HL-60 (cell line): ENCODE data around the gene MOB3A.
"Not testable (repeated sequence)": the region's sequence is repeated elsewhere in the genome, so short reads cannot be mapped to it uniquely, and the experiment has no call there.

ENCODE experiments used
- DNase-seq, 2 experiments: peaks; one replicate each; pipeline ENCODE4 v3.0.0-alpha.2; 2010 to 2020; ENCODE audit warnings: low read depth in 1 of 2, low spot score in 1 of 2
- H3K27ac ChIP-seq: fragments of 250-450 bp; sonication (Bioruptor Pico); replicated peaks from 2 replicates; pipeline ENCODE4 v1.5.1; 2020; ENCODE audit warnings: mild to moderate bottlenecking, moderate library complexity
- H3K27me3 ChIP-seq: fragments of 250-450 bp; sonication (Bioruptor Pico); 2 replicates; pipeline ENCODE4 v1.5.1; 2021; ENCODE audit warnings: mild to moderate bottlenecking, moderate library complexity; ENCODE audit not compliant: insufficient read depth, poor library complexity, severe bottlenecking
- H3K4me3 ChIP-seq: replicated peaks from 2 replicates; pipeline ENCODE4 v1.5.1; 2011; ENCODE audit warnings: mild to moderate bottlenecking, control low read depth, low read length; ENCODE audit not compliant: insufficient read depth
- CTCF ChIP-seq: IDR thresholded peaks from one replicate; pipeline ENCODE4 v1.5.1; 2011; ENCODE audit warnings: low read length, control low read depth, inconsistent platforms; ENCODE audit not compliant: insufficient read depth
- GABPA ChIP-seq: IDR thresholded peaks from 2 replicates; pipeline ENCODE4 v1.6.1; 2012; ENCODE audit warnings: low read depth
- POLR2AphosphoS5 ChIP-seq: IDR thresholded peaks from 2 replicates; pipeline ENCODE4 v1.6.1; 2012; ENCODE audit warnings: low read depth
- SPI1 ChIP-seq: IDR thresholded peaks from 2 replicates; pipeline ENCODE4 v1.6.1; 2012; ENCODE audit warnings: low read depth, mild to moderate bottlenecking, borderline replicate concordance
- TF ChIP-seq, protein P1 (sequence below): IDR thresholded peaks from 2 replicates; pipeline ENCODE4 v1.6.1; 2012; ENCODE audit warnings: low read depth; ENCODE audit not compliant: insufficient replicate concordance

Gene MOB3A

GRCh38 chr19:2035590-2035991, 60.5 kb downstream of the MOB3A start:
- Histone ChIP-seq H3K4me3 (no peak overlapping the region), H3K27me3 (no peaks in the 10 kb centered on the region), H3K27ac (no peak overlapping the region)
- no peak for DNase-seq
- TF ChIP-seq GABPA (no peak), POLR2AphosphoS5 (no peak), SPI1 (no peak), CTCF (no peak)
- TF ChIP-seq, protein P1, sequence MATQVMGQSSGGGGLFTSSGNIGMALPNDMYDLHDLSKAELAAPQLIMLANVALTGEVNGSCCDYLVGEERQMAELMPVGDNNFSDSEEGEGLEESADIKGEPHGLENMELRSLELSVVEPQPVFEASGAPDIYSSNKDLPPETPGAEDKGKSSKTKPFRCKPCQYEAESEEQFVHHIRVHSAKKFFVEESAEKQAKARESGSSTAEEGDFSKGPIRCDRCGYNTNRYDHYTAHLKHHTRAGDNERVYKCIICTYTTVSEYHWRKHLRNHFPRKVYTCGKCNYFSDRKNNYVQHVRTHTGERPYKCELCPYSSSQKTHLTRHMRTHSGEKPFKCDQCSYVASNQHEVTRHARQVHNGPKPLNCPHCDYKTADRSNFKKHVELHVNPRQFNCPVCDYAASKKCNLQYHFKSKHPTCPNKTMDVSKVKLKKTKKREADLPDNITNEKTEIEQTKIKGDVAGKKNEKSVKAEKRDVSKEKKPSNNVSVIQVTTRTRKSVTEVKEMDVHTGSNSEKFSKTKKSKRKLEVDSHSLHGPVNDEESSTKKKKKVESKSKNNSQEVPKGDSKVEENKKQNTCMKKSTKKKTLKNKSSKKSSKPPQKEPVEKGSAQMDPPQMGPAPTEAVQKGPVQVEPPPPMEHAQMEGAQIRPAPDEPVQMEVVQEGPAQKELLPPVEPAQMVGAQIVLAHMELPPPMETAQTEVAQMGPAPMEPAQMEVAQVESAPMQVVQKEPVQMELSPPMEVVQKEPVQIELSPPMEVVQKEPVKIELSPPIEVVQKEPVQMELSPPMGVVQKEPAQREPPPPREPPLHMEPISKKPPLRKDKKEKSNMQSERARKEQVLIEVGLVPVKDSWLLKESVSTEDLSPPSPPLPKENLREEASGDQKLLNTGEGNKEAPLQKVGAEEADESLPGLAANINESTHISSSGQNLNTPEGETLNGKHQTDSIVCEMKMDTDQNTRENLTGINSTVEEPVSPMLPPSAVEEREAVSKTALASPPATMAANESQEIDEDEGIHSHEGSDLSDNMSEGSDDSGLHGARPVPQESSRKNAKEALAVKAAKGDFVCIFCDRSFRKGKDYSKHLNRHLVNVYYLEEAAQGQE: no peak

GRCh38 chr19:2034729-2035589, 61.2 kb downstream of the MOB3A start:
- Histone ChIP-seq H3K27ac (no peak overlapping the region), H3K4me3 (no peak overlapping the region), H3K27me3 (no peaks in the 10 kb centered on the region)
- TF ChIP-seq SPI1: no peak
- no peak for TF ChIP-seq CTCF
- TF ChIP-seq, protein P1: no peak
- TF ChIP-seq GABPA: no peak
- no peak for TF ChIP-seq POLR2AphosphoS5
- no peak for DNase-seq

GRCh38 chr19:2034253-2034652, 61.9 kb downstream of the MOB3A start:
- DNase-seq, H3K27me3 ChIP-seq, H3K27ac ChIP-seq, H3K4me3 ChIP-seq: not testable (repeated sequence)

GRCh38 chr19:2033825-2034159, 62.3 kb downstream of the MOB3A start:
- no peaks in the 10 kb centered on the region for H3K27me3 ChIP-seq
- no peak for DNase-seq
- H3K27ac ChIP-seq: no peak overlapping the region
- no peak overlapping the region for H3K4me3 ChIP-seq
- TF ChIP-seq SPI1 (no peak), GABPA (no peak), POLR2AphosphoS5 (no peak), CTCF (no peak)
- TF ChIP-seq, protein P1: no peak
